H9 (cell line): Measurements from ENCODE around the gene LHFPL2. TPM values are rescaled to one million over a fixed set of nuclear protein-coding genes. Genes with fewer than 3 reads are reported as not detected.
A peak's percentile ranks its signal among the peaks of the same experiment; 100 is the strongest.

Experiments used
- DNase-seq: peaks from one replicate; pipeline ENCODE4 v3.0.0-alpha.2; 2017
- H2AFZ ChIP-seq: one replicate; pipeline ENCODE4 v1.6.1; 2013; ENCODE audit warnings: mild to moderate bottlenecking, low read length, control low read depth, moderate library complexity
- H2AK5ac ChIP-seq: 2 replicates; pipeline ENCODE4 v1.6.1; 2013; ENCODE audit warnings: low read length, control low read depth, mixed read lengths; ENCODE audit not compliant: insufficient read length
- H2BK120ac ChIP-seq: one replicate; pipeline ENCODE4 v1.6.1; 2013; ENCODE audit warnings: low read depth, mild to moderate bottlenecking, low read length, control low read depth, inconsistent platforms; ENCODE audit not compliant: poor library complexity, severe bottlenecking
- H2BK12ac ChIP-seq: 2 replicates; pipeline ENCODE4 v1.6.1; 2013; ENCODE audit warnings: low read length, control low read depth, mixed read lengths, low read depth; ENCODE audit not compliant: insufficient read length
- H2BK15ac ChIP-seq: 2 replicates; pipeline ENCODE4 v1.6.1; 2013; ENCODE audit warnings: low read depth, low read length, control low read depth
- H2BK20ac ChIP-seq: one replicate; pipeline ENCODE4 v1.6.1; 2013; ENCODE audit warnings: low read depth, mild to moderate bottlenecking, low read length, control low read depth, inconsistent platforms; ENCODE audit not compliant: poor library complexity, severe bottlenecking
- H2BK5ac ChIP-seq: 2 replicates; pipeline ENCODE4 v1.6.1; 2013; ENCODE audit warnings: low read length, control low read depth, mixed read lengths; ENCODE audit not compliant: insufficient read length
- H3K14ac ChIP-seq: 2 replicates; pipeline ENCODE4 v1.6.1; 2013; ENCODE audit warnings: low read length, control low read depth; ENCODE audit not compliant: insufficient read depth
- H3K18ac ChIP-seq: 2 replicates; pipeline ENCODE4 v1.6.1; 2013; ENCODE audit warnings: low read depth, mild to moderate bottlenecking, mixed read lengths, low read length, control low read depth; ENCODE audit not compliant: insufficient read length
- H3K23ac ChIP-seq: 2 replicates; pipeline ENCODE4 v1.6.1; 2013; ENCODE audit warnings: low read length, control low read depth, mixed read lengths, low read depth; ENCODE audit not compliant: insufficient read length
- H3K23me2 ChIP-seq: 2 replicates; pipeline ENCODE4 v1.6.1; 2013; ENCODE audit warnings: low read depth, mild to moderate bottlenecking, mixed read lengths, low read length, control low read depth; ENCODE audit not compliant: insufficient read length, poor library complexity, severe bottlenecking
- H3K27ac ChIP-seq: 2 replicates; pipeline ENCODE4 v1.5.1; 2013; ENCODE audit warnings: low read length, control low read depth, mixed read lengths, low read depth; ENCODE audit not compliant: insufficient read length
- H3K27me3 ChIP-seq: 2 replicates; pipeline ENCODE4 v1.6.1; 2013; ENCODE audit warnings: low read length, control low read depth, inconsistent platforms; ENCODE audit not compliant: insufficient read depth
- H3K4ac ChIP-seq: 2 replicates; pipeline ENCODE4 v1.6.1; 2013; ENCODE audit warnings: low read depth, mild to moderate bottlenecking, control low read depth, inconsistent platforms, low read length, moderate library complexity
- H3K4me1 ChIP-seq: 2 replicates; pipeline ENCODE4 v1.6.1; 2013; ENCODE audit warnings: low read length, control low read depth, inconsistent platforms; ENCODE audit not compliant: insufficient read depth
- H3K4me2 ChIP-seq: 2 replicates; pipeline ENCODE4 v1.6.1; 2013; ENCODE audit warnings: low read length, control low read depth, mixed read lengths; ENCODE audit not compliant: insufficient read length, insufficient read depth
- H3K56ac ChIP-seq: 2 replicates; pipeline ENCODE4 v1.6.1; 2013; ENCODE audit warnings: low read depth, mild to moderate bottlenecking, mixed read lengths, low read length, control low read depth; ENCODE audit not compliant: insufficient read length
- H3K79me1 ChIP-seq: 2 replicates; pipeline ENCODE4 v1.6.1; 2013; ENCODE audit warnings: low read depth, mild to moderate bottlenecking, moderate library complexity, low read length, control low read depth, inconsistent platforms; ENCODE audit not compliant: insufficient read depth, poor library complexity, severe bottlenecking
- H3K79me2 ChIP-seq: 2 replicates; pipeline ENCODE4 v1.6.1; 2013; ENCODE audit warnings: low read length, control low read depth, inconsistent platforms; ENCODE audit not compliant: insufficient read depth
- H3K9ac ChIP-seq: 2 replicates; pipeline ENCODE4 v1.6.1; 2013; ENCODE audit warnings: low read length, control low read depth, mixed read lengths; ENCODE audit not compliant: insufficient read length; ENCODE audit errors: extremely low read depth
- H3K9me3 ChIP-seq: one replicate; pipeline ENCODE4 v1.6.1; 2013; ENCODE audit warnings: low read depth, low read length, inconsistent platforms; ENCODE audit not compliant: control insufficient read depth
- H3T11ph ChIP-seq: one replicate; pipeline ENCODE4 v1.6.1; 2013; ENCODE audit warnings: mild to moderate bottlenecking, low read length, control low read depth, inconsistent platforms
- H4K20me1 ChIP-seq: one replicate; pipeline ENCODE4 v1.6.1; 2013; ENCODE audit not compliant: control insufficient read depth, insufficient read length, insufficient read depth
- H4K5ac ChIP-seq: 2 replicates; pipeline ENCODE4 v1.6.1; 2013; ENCODE audit warnings: low read depth, mild to moderate bottlenecking, mixed read lengths, low read length, control low read depth; ENCODE audit not compliant: insufficient read length
- H4K8ac ChIP-seq: replicated peaks from 2 replicates; pipeline ENCODE4 v1.6.1; 2013; ENCODE audit warnings: low read length, control low read depth, mixed read lengths, low read depth; ENCODE audit not compliant: insufficient read length
- H4K91ac ChIP-seq: 2 replicates; pipeline ENCODE4 v1.6.1; 2013; ENCODE audit warnings: low read depth, mild to moderate bottlenecking, moderate library complexity, mixed read lengths, low read length, control low read depth; ENCODE audit not compliant: insufficient read length
- H3K27ac Mint-ChIP-seq, 3 experiments: 2 replicates in 2 of 3; 3 replicates in 1 of 3; pipeline ENCODE4 v1.8.0; 2020 to 2021; ENCODE audit warnings: mixed read lengths in 3 of 3, mild to moderate bottlenecking in 1 of 3, moderate library complexity in 1 of 3
- H3K27me3 Mint-ChIP-seq: 2 replicates; pipeline ENCODE4 v1.8.0; 2021; ENCODE audit warnings: low read depth, mild to moderate bottlenecking, moderate library complexity, mixed read lengths
- H3K36me3 Mint-ChIP-seq, 3 experiments: 2 replicates in 2 of 3; 3 replicates in 1 of 3; pipeline ENCODE4 v1.8.0; 2020 to 2021; ENCODE audit warnings: low read depth in 3 of 3, mixed read lengths in 3 of 3; ENCODE audit not compliant: insufficient read depth in 1 of 3
- H3K4me1 Mint-ChIP-seq, 2 experiments: 2 replicates each; pipeline ENCODE4 v1.8.0; 2020; ENCODE audit warnings: mixed read lengths in 2 of 2
- H3K4me3 Mint-ChIP-seq, 2 experiments: 2 replicates in 1 of 2; 3 replicates in 1 of 2; pipeline ENCODE4 v1.8.0; 2020 to 2021; ENCODE audit warnings: mild to moderate bottlenecking in 2 of 2, mixed read lengths in 2 of 2, moderate library complexity in 1 of 2
- H3K9me3 Mint-ChIP-seq, 2 experiments: 2 replicates in 1 of 2; 3 replicates in 1 of 2; pipeline ENCODE4 v1.8.0; 2020; ENCODE audit warnings: mild to moderate bottlenecking in 2 of 2, mixed read lengths in 2 of 2, moderate library complexity in 1 of 2
- WGBS: extraction: QIAGEN DNeasy Blood & Tissue Kit; methylation state at CpG from one replicate; pipeline ENCODE4 v1.1.7; 2013; ENCODE audit warnings: missing lambda C conversion rate, low lambda C conversion rate, mixed read lengths; ENCODE audit not compliant: insufficient read length; ENCODE audit errors: extremely low coverage; 5-methylcytosine and 5-hydroxymethylcytosine counted together
- total RNA-seq: library from RNA; stranded (reverse); gene quantifications from 2 replicates; pipeline ENCODE4 v1.2.1, GENCODE V29; 2021
- TF ChIP-seq, protein P1 (sequence below): fragments of 200-600 bp; sonication (generic); conservative IDR thresholded peaks from 3 replicates; pipeline ENCODE4 v1.8.0; 2021; ENCODE audit warnings: antibody characterized with exemption, mild to moderate bottlenecking

Gene LHFPL2
- total RNA-seq, 1 experiment from 2014 or later, result 26.3 TPM

- H3K23me2 ChIP-seq, result no peaks in the 10 kb centered on the region
- H2BK12ac ChIP-seq, result no peak overlapping the region
- H3K27ac Mint-ChIP-seq, result peak overlapping the region in 2 of 3 experiments; percentile 1 to 61; a peak in 4 of 7 replicates
- no peak overlapping the region for H3T11ph ChIP-seq
- no peak overlapping the region for H3K27ac ChIP-seq
- no peak overlapping the region for H4K8ac ChIP-seq
- H3K4me1 Mint-ChIP-seq, result peaks cover 23 to 28% of the 10 kb centered on the region in 2 experiments
- H2AK5ac ChIP-seq, result no peak overlapping the region
- H2BK5ac ChIP-seq, result no peak overlapping the region
- H2BK120ac ChIP-seq, result no peak overlapping the region
- peaks cover 13% of the 10 kb centered on the region; the same call in 1 of the 2 replicates for H3K4me1 ChIP-seq
- no peak overlapping the region for H3K9ac ChIP-seq
- H3K23ac ChIP-seq, result no peak overlapping the region
- H3K56ac ChIP-seq, result no peak overlapping the region
- H2BK20ac ChIP-seq, result no peak overlapping the region
- no peaks in the 10 kb centered on the region for H3K9me3 ChIP-seq
- H4K91ac ChIP-seq, result no peak overlapping the region
- no peaks in the 10 kb centered on the region for H3K27me3 Mint-ChIP-seq
- no peaks in the 10 kb centered on the region for H3K9me3 Mint-ChIP-seq
- H3K4me2 ChIP-seq, result no peak overlapping the region
- no peaks in the 10 kb centered on the region for H3K27me3 ChIP-seq
- H2AFZ ChIP-seq, result no peak overlapping the region
- peak overlapping the region; percentile 40 for H3K18ac ChIP-seq
- H3K79me1 ChIP-seq, result peaks cover 3% of the 10 kb centered on the region
- no peak for DNase-seq
- H4K20me1 ChIP-seq, result no peaks in the 10 kb centered on the region
- no CpG with 5 or more reads among the region's 3 CpGs for WGBS
- no peak overlapping the region for H4K5ac ChIP-seq
- no peak overlapping the region for H3K4me3 Mint-ChIP-seq
- no peak overlapping the region for H3K14ac ChIP-seq
- TF ChIP-seq, protein P1, sequence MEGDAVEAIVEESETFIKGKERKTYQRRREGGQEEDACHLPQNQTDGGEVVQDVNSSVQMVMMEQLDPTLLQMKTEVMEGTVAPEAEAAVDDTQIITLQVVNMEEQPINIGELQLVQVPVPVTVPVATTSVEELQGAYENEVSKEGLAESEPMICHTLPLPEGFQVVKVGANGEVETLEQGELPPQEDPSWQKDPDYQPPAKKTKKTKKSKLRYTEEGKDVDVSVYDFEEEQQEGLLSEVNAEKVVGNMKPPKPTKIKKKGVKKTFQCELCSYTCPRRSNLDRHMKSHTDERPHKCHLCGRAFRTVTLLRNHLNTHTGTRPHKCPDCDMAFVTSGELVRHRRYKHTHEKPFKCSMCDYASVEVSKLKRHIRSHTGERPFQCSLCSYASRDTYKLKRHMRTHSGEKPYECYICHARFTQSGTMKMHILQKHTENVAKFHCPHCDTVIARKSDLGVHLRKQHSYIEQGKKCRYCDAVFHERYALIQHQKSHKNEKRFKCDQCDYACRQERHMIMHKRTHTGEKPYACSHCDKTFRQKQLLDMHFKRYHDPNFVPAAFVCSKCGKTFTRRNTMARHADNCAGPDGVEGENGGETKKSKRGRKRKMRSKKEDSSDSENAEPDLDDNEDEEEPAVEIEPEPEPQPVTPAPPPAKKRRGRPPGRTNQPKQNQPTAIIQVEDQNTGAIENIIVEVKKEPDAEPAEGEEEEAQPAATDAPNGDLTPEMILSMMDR, result no peak
- H3K79me2 ChIP-seq, result peaks cover 2% of the 10 kb centered on the region; the same call in 1 of the 2 replicates
- no peak overlapping the region for H2BK15ac ChIP-seq
- H3K36me3 Mint-ChIP-seq, result peaks cover 0 to 8% (median 6%) of the 10 kb centered on the region in 3 experiments; a peak in 6 of 7 replicates
- H3K4ac ChIP-seq, result no peak overlapping the region
Observed at GRCh38 chr5:78601559-78602314, 46.8 kb downstream of the LHFPL2 start.
